GM18526 (cell line): Measurements from ENCODE around the gene BCAS4.

Source experiments
- POLR2A ChIP-seq: IDR thresholded peaks from 3 replicates; pipeline ENCODE4 v1.6.1; 2011; ENCODE audit not compliant: insufficient read length; ENCODE audit errors: extremely low read depth

The BCAS4 gene

GRCh38 chr20:50876063-50876685 lies 81.3 kb downstream of the BCAS4 start:
- TF ChIP-seq POLR2A = no peak

DNA sequence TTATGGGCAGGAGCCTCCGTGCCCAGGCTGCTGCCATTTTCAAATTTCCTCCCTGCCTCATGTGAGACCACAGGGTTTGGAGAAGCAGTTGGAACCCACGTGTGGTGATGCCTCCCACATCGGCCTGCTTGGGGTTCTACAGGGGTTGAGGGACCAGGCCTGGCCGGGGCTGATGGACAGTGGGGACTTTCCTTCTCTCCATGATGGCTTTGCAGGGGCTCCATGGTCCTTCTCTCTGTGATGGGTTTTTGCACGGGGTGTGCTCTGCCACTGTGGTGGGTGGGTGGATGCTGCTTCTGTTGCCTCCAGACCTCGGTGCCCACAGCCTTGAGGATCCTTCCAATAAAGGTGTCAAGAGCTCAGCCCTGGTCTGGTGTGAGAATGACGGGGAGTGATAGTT lies 82.0 kb downstream of the BCAS4 start:
- no peak for TF ChIP-seq POLR2A

GRCh38 chr20:50877232-50877743 lies 82.4 kb downstream of the BCAS4 start:
- no peak for TF ChIP-seq POLR2A

GRCh38 chr20:50879649-50880550 lies 85.0 kb downstream of the BCAS4 start:
- no peak for TF ChIP-seq POLR2A

DNA sequence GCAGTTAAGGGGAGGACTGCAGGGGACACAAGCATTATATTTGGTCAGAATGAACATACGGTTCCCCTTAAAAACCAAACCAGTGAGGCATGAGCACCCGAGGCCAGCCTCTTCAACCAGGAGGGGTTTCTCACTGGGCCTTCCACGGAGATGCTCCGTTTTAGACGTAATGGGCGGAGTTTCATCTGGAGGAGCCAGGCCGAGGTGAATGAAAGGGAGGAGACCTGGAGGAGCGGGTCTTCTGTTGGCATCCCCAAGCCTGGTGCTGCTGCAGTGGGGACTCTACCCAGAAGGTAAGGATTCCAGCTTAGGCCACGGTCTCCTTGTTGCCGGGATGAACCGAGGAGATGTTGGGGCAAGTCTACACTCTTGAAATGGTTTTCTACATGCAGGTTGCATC lies 89.0 kb downstream of the BCAS4 start:
- TF ChIP-seq POLR2A = no peak

DNA sequence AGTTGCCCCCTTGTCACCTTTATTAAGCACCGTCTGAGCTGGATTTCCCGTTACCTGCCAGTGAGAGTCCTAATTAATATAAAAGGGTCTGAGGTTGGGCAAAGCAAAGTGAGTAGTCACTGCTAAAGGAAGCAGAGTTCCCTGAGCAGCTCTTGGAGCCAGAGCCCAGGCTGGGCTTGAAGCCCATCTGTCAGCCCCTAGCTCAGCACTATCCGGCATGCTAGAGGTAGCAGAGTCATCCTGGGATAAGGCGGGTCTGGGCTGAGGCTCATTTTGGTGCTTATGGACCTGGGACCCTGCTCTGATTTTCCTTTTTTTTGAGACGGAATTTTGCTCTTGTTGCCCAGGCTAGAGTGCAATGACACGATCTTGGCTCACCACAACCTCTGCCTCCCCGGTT lies 90.2 kb downstream of the BCAS4 start:
- no peak for TF ChIP-seq POLR2A

DNA sequence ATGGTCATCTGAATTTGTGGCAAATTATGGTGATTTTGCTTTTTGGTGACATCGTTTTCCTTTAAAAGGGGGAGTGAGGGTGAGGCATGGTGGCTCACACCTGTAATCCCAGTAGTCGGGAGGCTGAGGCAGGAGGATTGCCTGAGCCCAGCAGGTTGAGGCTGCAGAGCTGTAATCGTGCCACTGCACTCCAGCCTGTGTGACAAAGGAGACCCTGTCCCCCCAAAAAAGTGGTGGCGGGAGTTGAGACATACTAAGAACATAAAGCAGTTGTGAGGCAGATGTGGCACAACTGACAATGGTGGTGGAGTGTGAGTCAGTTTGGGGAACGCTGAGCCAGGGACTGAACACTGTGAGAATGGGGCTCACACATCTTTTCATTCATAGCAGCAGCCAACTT lies 90.9 kb downstream of the BCAS4 start:
- TF ChIP-seq POLR2A = no peak

DNA sequence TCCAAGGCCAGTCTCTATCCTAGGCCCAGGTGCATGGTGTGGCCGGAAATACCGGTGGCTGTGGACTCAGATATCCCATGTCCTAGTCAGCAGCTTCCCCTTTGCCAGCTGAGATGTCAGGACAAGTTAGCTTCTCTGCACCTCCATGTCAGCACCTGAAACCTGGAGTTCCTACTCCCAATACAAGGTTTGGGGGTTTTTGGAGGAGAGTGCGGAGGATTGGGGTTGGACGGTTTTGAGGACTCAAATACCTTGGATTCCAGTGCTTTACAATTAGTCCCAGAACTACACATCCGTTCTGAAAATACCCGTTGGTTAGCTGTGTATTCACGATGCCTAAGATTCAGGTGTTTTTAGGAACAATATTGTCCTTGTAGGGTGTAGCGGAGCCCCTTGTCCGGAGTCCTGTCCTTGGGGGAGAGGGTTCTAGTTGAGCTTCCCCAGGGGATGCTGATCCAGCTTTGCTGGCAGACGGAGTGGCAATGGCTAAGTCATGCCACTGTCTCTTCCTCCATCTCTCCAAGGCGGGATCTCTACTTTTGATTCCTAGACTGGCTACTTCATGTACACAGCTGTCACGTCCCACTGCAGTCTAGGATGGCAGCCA lies 91.4 kb downstream of the BCAS4 start:
- no peak for TF ChIP-seq POLR2A

GRCh38 chr20:50887576-50887975 lies 92.7 kb downstream of the BCAS4 start:
- TF ChIP-seq POLR2A = no peak

GRCh38 chr20:50891138-50891537 lies 96.3 kb downstream of the BCAS4 start:
- no peak for TF ChIP-seq POLR2A

- no peak for TF ChIP-seq POLR2A
Observed at GRCh38 chr20:50892394-50892793, 97.5 kb downstream of the BCAS4 start.

- no peak for TF ChIP-seq POLR2A
Observed at GRCh38 chr20:50893620-50894019, 98.8 kb downstream of the BCAS4 start.

GRCh38 chr20:50895111-50895830 lies 100.4 kb downstream of the BCAS4 start:
- no peak for TF ChIP-seq POLR2A

- TF ChIP-seq POLR2A = no peak
Observed at GRCh38 chr20:50898475-50898874, 103.6 kb downstream of the BCAS4 start.

DNA sequence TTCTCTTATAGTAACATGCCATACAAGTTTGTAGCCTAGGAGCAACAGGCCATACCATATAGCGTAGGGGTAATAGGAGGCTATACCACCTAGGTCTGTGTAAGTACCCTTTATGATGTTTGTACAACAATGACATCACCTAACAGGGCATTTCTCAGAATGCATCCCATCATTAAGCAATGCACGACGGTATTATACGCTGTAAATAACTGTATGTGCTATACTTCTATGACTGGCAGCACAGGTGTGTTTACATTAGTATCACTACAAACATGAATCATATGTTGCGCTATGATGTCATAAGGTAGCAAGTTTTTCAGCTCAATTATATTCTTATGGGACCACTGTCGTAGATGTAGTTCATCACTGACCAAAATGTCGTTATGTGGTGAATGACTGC lies 105.4 kb downstream of the BCAS4 start:
- no peak for TF ChIP-seq POLR2A
